Tibial artery (tissue), 4 donors: ENCODE results near the gene RFWD3.

ENCODE experiments used
- DNase-seq, 2 donors: peaks; one replicate each; pipeline ENCODE4 v3.0.0-alpha.2; 2019
- H3K27ac ChIP-seq, 2 donors: fragments of 200-600 bp; sonication (generic) in 1 of 2; 1 replicate in 1 of 2; 2 replicates in 1 of 2; pipeline ENCODE4 v1.5.1; 2018 to 2019; ENCODE audit warnings: mild to moderate bottlenecking in 1 of 2
- H3K27me3 ChIP-seq, 2 donors: fragments of 200-600 bp; sonication (generic) in 1 of 2; one replicate each; pipeline versions ENCODE4 v1.5.1 to v1.6.0; 2016 to 2019
- H3K36me3 ChIP-seq, 3 donors: fragments of 200-600 bp; sonication (generic) in 2 of 3; one replicate each; pipeline ENCODE4 v1.5.1; 2016 to 2019; ENCODE audit warnings: mild to moderate bottlenecking in 2 of 3
- H3K4me1 ChIP-seq, 4 donors: fragments of 200-600 bp; sonication (generic) in 2 of 4; 1 replicate in 3 of 4; 2 replicates in 1 of 4; pipeline ENCODE4 v1.5.1; 2016 to 2019
- H3K4me3 ChIP-seq, 2 donors: fragments of 200-600 bp; sonication (generic) in 1 of 2; 1 replicate in 1 of 2; 2 replicates in 1 of 2; pipeline ENCODE4 v1.5.1; 2018 to 2019; ENCODE audit warnings: mild to moderate bottlenecking in 2 of 2
- H3K9me3 ChIP-seq, 3 donors: fragments of 200-600 bp; sonication (generic) in 1 of 3; one replicate each; pipeline ENCODE4 v1.5.1; 2016 to 2019
- intact Hi-C: fragments of 100-400 bp; cut with DNase I; formaldehyde crosslinking; loops from one replicate; pipeline ENCODE4 v1.15.0; 2023; ENCODE audit warnings: low total_unique reads
- TF ChIP-seq, protein P1 (sequence below), 2 experiments: fragments of 200-600 bp in 1 of 2; fragments of 450-650 bp in 1 of 2; IDR thresholded peaks; one replicate each; pipeline ENCODE4 v1.5.1; 2017 to 2019; ENCODE audit warnings: antibody characterized with exemption in 2 of 2, mild to moderate bottlenecking in 1 of 2, moderate library complexity in 1 of 2

Gene RFWD3

DNA sequence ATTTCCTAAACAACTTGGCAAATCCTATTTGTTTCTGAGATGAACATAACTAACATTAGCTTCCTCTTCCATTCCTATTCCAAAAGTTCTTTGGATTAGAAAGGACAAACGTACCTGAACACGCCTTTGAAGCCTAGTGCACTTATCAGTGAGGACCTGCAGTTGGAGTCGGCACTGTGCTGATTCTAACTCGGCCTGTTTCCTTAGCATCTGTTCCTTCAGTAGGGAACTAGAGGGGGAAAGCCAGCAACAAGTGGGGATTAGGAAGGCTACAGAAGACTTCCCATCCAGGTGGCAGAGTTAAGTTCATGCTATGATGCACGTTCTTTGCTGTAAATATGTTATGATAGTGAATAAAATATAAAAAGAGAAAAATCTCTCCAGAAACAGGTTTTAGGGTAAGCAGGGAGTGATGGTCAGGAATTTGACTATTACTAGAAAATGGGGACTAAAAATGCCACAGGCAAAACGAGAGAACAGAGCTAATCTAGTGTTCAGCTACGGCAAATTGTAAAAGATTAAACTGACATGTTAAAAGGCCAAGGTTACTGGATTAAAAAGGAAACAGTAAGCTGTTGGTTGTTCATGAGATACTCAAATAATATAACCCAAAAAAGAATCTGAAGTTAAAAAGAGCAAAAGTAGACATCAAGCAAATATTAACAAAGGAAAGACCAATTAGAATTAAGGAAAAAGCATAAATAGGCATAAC lies 28.8 kb downstream of the RFWD3 start:
- Histone ChIP-seq H3K27ac (no peak overlapping the region), H3K4me3 (no peak overlapping the region), H3K36me3 (peaks cover 48 to 94% (median 55%) of the 10 kb centered on the region in 3 donors), H3K4me1 (no peaks in the 10 kb centered on the region), H3K27me3 (no peaks in the 10 kb centered on the region), H3K9me3 (no peaks in the 10 kb centered on the region)
- intact Hi-C loops: no loop called here
- TF ChIP-seq, protein P1, sequence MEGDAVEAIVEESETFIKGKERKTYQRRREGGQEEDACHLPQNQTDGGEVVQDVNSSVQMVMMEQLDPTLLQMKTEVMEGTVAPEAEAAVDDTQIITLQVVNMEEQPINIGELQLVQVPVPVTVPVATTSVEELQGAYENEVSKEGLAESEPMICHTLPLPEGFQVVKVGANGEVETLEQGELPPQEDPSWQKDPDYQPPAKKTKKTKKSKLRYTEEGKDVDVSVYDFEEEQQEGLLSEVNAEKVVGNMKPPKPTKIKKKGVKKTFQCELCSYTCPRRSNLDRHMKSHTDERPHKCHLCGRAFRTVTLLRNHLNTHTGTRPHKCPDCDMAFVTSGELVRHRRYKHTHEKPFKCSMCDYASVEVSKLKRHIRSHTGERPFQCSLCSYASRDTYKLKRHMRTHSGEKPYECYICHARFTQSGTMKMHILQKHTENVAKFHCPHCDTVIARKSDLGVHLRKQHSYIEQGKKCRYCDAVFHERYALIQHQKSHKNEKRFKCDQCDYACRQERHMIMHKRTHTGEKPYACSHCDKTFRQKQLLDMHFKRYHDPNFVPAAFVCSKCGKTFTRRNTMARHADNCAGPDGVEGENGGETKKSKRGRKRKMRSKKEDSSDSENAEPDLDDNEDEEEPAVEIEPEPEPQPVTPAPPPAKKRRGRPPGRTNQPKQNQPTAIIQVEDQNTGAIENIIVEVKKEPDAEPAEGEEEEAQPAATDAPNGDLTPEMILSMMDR (IDR thresholded peaks at IDR 0.05): no peak
- no peak for DNase-seq

DNA sequence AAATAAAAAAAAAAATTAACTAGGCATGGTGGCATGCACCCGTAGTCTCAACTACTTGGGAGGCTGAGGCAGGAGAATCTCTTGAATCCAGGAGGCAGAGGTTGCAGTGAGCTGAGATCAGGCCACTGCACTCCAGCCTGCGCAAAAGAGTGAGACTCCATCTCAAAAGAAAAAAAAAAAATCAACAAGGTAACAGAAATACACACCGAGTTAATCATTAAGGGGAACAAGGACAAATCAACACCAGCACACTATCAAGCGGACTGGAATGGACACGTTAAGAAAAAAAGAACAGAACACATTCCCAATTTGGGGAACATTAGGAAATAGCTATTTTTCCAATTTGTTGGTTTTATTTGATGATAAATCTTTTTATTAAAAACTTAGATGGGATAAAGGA lies 31.4 kb downstream of the RFWD3 start:
- Histone ChIP-seq H3K27ac (no peak overlapping the region), H3K9me3 (no peaks in the 10 kb centered on the region), H3K4me3 (no peak overlapping the region), H3K4me1 (no peaks in the 10 kb centered on the region), H3K27me3 (no peaks in the 10 kb centered on the region), H3K36me3 (peaks cover 57 to 97% (median 59%) of the 10 kb centered on the region in 3 donors)
- TF ChIP-seq, protein P1 (IDR thresholded peaks at IDR 0.05): no peak
- no peak for DNase-seq
- intact Hi-C loops: no loop called here

DNA sequence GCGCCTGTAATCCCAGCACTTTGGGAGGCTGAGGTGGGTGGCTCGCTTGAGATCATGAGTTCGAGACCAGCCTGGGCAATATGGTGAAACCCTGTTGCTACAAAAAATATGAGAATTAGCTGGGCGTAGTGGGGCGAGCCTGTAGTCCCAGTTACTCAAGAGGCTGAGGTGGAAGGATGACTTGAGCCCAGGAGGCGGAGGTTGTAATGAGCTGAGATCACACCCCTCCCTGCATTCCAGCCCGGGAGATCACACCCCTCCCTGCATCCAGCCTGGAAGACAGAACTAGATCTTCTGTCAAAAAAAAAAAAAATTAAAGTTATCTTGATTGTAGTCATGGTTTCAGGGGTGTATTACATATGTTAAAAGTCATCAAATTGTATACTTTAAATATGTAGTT lies 33.0 kb downstream of the RFWD3 start:
- H3K4me3 ChIP-seq: no peak overlapping the region
- intact Hi-C loops: no loop called here
- no peak overlapping the region for H3K27ac ChIP-seq
- H3K27me3 ChIP-seq: no peaks in the 10 kb centered on the region
- TF ChIP-seq, protein P1 (IDR thresholded peaks at IDR 0.05): no peak
- no peaks in the 10 kb centered on the region for H3K9me3 ChIP-seq
- H3K36me3 ChIP-seq: peaks cover 66 to 99% (median 70%) of the 10 kb centered on the region in 3 donors
- no peaks in the 10 kb centered on the region for H3K4me1 ChIP-seq
- DNase-seq: no peak

DNA sequence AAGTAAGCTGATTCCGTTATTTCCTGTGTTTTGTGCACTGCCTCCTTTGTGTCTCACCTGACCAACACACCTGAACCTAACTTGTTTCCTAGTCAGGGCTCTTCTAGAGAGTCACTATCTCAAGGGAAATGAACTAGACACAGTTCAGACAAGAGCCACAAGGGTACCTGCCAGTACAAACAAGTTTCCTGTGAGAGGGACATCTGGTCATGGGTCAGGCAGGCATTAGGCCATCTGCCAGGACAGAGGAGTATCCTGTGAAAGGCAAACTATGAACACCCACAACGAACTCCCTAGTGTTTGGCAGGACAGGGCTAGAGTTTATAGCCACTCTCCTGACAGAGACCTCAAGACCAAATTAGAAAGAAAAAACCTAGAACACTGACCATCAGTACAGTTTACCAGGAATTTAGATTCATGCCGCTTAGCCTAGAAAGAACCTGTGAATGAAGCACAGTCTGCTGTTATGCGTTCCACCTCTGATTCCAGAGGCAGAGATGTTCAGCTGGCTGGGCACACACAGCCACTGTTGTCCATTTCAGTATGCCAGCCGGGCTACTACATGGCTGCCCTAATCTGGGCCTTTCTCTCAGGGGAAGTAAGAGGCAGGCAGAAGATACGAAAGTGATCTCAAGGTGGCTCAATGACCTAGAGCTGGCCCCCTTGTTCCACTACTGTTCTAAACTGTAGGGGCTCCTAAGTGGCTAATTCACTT lies 39.0 kb downstream of the RFWD3 start:
- H3K27me3 ChIP-seq: no peaks in the 10 kb centered on the region
- H3K4me3 ChIP-seq: no peak overlapping the region
- intact Hi-C loops: loop anchor here (10.0 kb wide), 1 partner anchor 143 kb away; no protein-coding TSS in a partner anchor
- no peak overlapping the region for H3K27ac ChIP-seq
- H3K4me1 ChIP-seq: no peaks in the 10 kb centered on the region
- DNase-seq: no peak
- TF ChIP-seq, protein P1 (IDR thresholded peaks at IDR 0.05): no peak
- no peaks in the 10 kb centered on the region for H3K9me3 ChIP-seq
- H3K36me3 ChIP-seq: peaks cover 66 to 100% (median 87%) of the 10 kb centered on the region in 3 donors

DNA sequence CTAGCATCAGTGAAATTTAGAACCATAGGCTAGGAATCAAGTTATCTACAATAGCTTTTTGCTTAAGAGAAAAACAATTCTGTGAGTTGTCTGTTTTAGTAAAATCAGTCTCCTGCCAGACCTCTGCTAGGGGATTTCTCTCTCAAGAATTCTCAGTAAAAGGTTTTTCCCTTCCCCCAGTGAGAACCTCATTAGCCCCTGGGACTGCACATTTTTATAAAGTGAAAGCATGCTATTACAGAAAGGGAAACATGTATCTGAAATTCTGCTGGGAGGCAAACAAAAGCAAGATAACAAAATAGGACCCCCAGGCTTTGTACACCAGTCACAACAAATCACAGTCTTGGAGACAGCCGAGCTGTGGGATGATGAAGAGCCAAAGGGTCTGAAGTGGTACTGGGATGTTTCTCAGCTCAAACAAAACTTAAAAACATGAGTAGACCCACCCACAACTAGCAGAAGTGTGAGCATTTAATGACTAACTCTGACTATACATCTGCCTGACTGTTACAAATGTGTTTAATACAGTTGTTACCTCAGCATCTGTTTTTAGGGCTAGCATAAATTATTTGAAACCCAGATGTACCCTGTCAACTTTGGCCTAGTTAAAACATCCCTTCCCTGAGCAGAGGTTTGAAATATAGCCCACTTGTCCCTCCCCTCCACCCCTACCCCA lies 39.8 kb downstream of the RFWD3 start:
- peaks cover 58 to 100% (median 87%) of the 10 kb centered on the region in 3 donors for H3K36me3 ChIP-seq
- no peaks in the 10 kb centered on the region for H3K4me1 ChIP-seq
- intact Hi-C loops: loop anchor here (10.0 kb wide), 1 partner anchor 142 kb away; no protein-coding TSS in a partner anchor
- H3K9me3 ChIP-seq: no peaks in the 10 kb centered on the region
- H3K4me3 ChIP-seq: no peak overlapping the region
- DNase-seq: no peak
- no peak overlapping the region for H3K27ac ChIP-seq
- TF ChIP-seq, protein P1 (IDR thresholded peaks at IDR 0.05): no peak
- no peaks in the 10 kb centered on the region for H3K27me3 ChIP-seq
